H9 (cell line): ENCODE data around the gene CLEC12A. TPM values are rescaled to one million over a fixed set of nuclear protein-coding genes. Genes with fewer than 3 reads are reported as not detected.

Experiments used
- DNase-seq: peaks from one replicate; pipeline ENCODE4 v3.0.0-alpha.2; 2017
- H2AFZ ChIP-seq: one replicate; pipeline ENCODE4 v1.6.1; 2013; ENCODE audit warnings: mild to moderate bottlenecking, low read length, control low read depth, moderate library complexity
- H2AK5ac ChIP-seq: 2 replicates; pipeline ENCODE4 v1.6.1; 2013; ENCODE audit warnings: low read length, control low read depth, mixed read lengths; ENCODE audit not compliant: insufficient read length
- H2BK120ac ChIP-seq: one replicate; pipeline ENCODE4 v1.6.1; 2013; ENCODE audit warnings: low read depth, mild to moderate bottlenecking, low read length, control low read depth, inconsistent platforms; ENCODE audit not compliant: poor library complexity, severe bottlenecking
- H2BK12ac ChIP-seq: 2 replicates; pipeline ENCODE4 v1.6.1; 2013; ENCODE audit warnings: low read length, control low read depth, mixed read lengths, low read depth; ENCODE audit not compliant: insufficient read length
- H2BK15ac ChIP-seq: 2 replicates; pipeline ENCODE4 v1.6.1; 2013; ENCODE audit warnings: low read depth, low read length, control low read depth
- H2BK20ac ChIP-seq: one replicate; pipeline ENCODE4 v1.6.1; 2013; ENCODE audit warnings: low read depth, mild to moderate bottlenecking, low read length, control low read depth, inconsistent platforms; ENCODE audit not compliant: poor library complexity, severe bottlenecking
- H2BK5ac ChIP-seq: 2 replicates; pipeline ENCODE4 v1.6.1; 2013; ENCODE audit warnings: low read length, control low read depth, mixed read lengths; ENCODE audit not compliant: insufficient read length
- H3K14ac ChIP-seq: 2 replicates; pipeline ENCODE4 v1.6.1; 2013; ENCODE audit warnings: low read length, control low read depth; ENCODE audit not compliant: insufficient read depth
- H3K18ac ChIP-seq: 2 replicates; pipeline ENCODE4 v1.6.1; 2013; ENCODE audit warnings: low read depth, mild to moderate bottlenecking, mixed read lengths, low read length, control low read depth; ENCODE audit not compliant: insufficient read length
- H3K23ac ChIP-seq: 2 replicates; pipeline ENCODE4 v1.6.1; 2013; ENCODE audit warnings: low read length, control low read depth, mixed read lengths, low read depth; ENCODE audit not compliant: insufficient read length
- H3K23me2 ChIP-seq: 2 replicates; pipeline ENCODE4 v1.6.1; 2013; ENCODE audit warnings: low read depth, mild to moderate bottlenecking, mixed read lengths, low read length, control low read depth; ENCODE audit not compliant: insufficient read length, poor library complexity, severe bottlenecking
- H3K27ac ChIP-seq: 2 replicates; pipeline ENCODE4 v1.5.1; 2013; ENCODE audit warnings: low read length, control low read depth, mixed read lengths, low read depth; ENCODE audit not compliant: insufficient read length
- H3K27me3 ChIP-seq: 2 replicates; pipeline ENCODE4 v1.6.1; 2013; ENCODE audit warnings: low read length, control low read depth, inconsistent platforms; ENCODE audit not compliant: insufficient read depth
- H3K4ac ChIP-seq: 2 replicates; pipeline ENCODE4 v1.6.1; 2013; ENCODE audit warnings: low read depth, mild to moderate bottlenecking, control low read depth, inconsistent platforms, low read length, moderate library complexity
- H3K4me1 ChIP-seq: 2 replicates; pipeline ENCODE4 v1.6.1; 2013; ENCODE audit warnings: low read length, control low read depth, inconsistent platforms; ENCODE audit not compliant: insufficient read depth
- H3K4me2 ChIP-seq: 2 replicates; pipeline ENCODE4 v1.6.1; 2013; ENCODE audit warnings: low read length, control low read depth, mixed read lengths; ENCODE audit not compliant: insufficient read length, insufficient read depth
- H3K56ac ChIP-seq: 2 replicates; pipeline ENCODE4 v1.6.1; 2013; ENCODE audit warnings: low read depth, mild to moderate bottlenecking, mixed read lengths, low read length, control low read depth; ENCODE audit not compliant: insufficient read length
- H3K79me1 ChIP-seq: 2 replicates; pipeline ENCODE4 v1.6.1; 2013; ENCODE audit warnings: low read depth, mild to moderate bottlenecking, moderate library complexity, low read length, control low read depth, inconsistent platforms; ENCODE audit not compliant: insufficient read depth, poor library complexity, severe bottlenecking
- H3K79me2 ChIP-seq: 2 replicates; pipeline ENCODE4 v1.6.1; 2013; ENCODE audit warnings: low read length, control low read depth, inconsistent platforms; ENCODE audit not compliant: insufficient read depth
- H3K9ac ChIP-seq: 2 replicates; pipeline ENCODE4 v1.6.1; 2013; ENCODE audit warnings: low read length, control low read depth, mixed read lengths; ENCODE audit not compliant: insufficient read length; ENCODE audit errors: extremely low read depth
- H3K9me3 ChIP-seq: one replicate; pipeline ENCODE4 v1.6.1; 2013; ENCODE audit warnings: low read depth, low read length, inconsistent platforms; ENCODE audit not compliant: control insufficient read depth
- H3T11ph ChIP-seq: one replicate; pipeline ENCODE4 v1.6.1; 2013; ENCODE audit warnings: mild to moderate bottlenecking, low read length, control low read depth, inconsistent platforms
- H4K20me1 ChIP-seq: one replicate; pipeline ENCODE4 v1.6.1; 2013; ENCODE audit not compliant: control insufficient read depth, insufficient read length, insufficient read depth
- H4K5ac ChIP-seq: 2 replicates; pipeline ENCODE4 v1.6.1; 2013; ENCODE audit warnings: low read depth, mild to moderate bottlenecking, mixed read lengths, low read length, control low read depth; ENCODE audit not compliant: insufficient read length
- H4K8ac ChIP-seq: replicated peaks from 2 replicates; pipeline ENCODE4 v1.6.1; 2013; ENCODE audit warnings: low read length, control low read depth, mixed read lengths, low read depth; ENCODE audit not compliant: insufficient read length
- H4K91ac ChIP-seq: 2 replicates; pipeline ENCODE4 v1.6.1; 2013; ENCODE audit warnings: low read depth, mild to moderate bottlenecking, moderate library complexity, mixed read lengths, low read length, control low read depth; ENCODE audit not compliant: insufficient read length
- H3K27ac Mint-ChIP-seq, 3 experiments: 2 replicates in 2 of 3; 3 replicates in 1 of 3; pipeline ENCODE4 v1.8.0; 2020 to 2021; ENCODE audit warnings: mixed read lengths in 3 of 3, mild to moderate bottlenecking in 1 of 3, moderate library complexity in 1 of 3
- H3K27me3 Mint-ChIP-seq: 2 replicates; pipeline ENCODE4 v1.8.0; 2021; ENCODE audit warnings: low read depth, mild to moderate bottlenecking, moderate library complexity, mixed read lengths
- H3K36me3 Mint-ChIP-seq, 3 experiments: 2 replicates in 2 of 3; 3 replicates in 1 of 3; pipeline ENCODE4 v1.8.0; 2020 to 2021; ENCODE audit warnings: low read depth in 3 of 3, mixed read lengths in 3 of 3; ENCODE audit not compliant: insufficient read depth in 1 of 3
- H3K4me1 Mint-ChIP-seq, 2 experiments: 2 replicates each; pipeline ENCODE4 v1.8.0; 2020; ENCODE audit warnings: mixed read lengths in 2 of 2
- H3K4me3 Mint-ChIP-seq, 2 experiments: 2 replicates in 1 of 2; 3 replicates in 1 of 2; pipeline ENCODE4 v1.8.0; 2020 to 2021; ENCODE audit warnings: mild to moderate bottlenecking in 2 of 2, mixed read lengths in 2 of 2, moderate library complexity in 1 of 2
- H3K9me3 Mint-ChIP-seq, 2 experiments: 2 replicates in 1 of 2; 3 replicates in 1 of 2; pipeline ENCODE4 v1.8.0; 2020; ENCODE audit warnings: mild to moderate bottlenecking in 2 of 2, mixed read lengths in 2 of 2, moderate library complexity in 1 of 2
- WGBS: extraction: QIAGEN DNeasy Blood & Tissue Kit; methylation state at CpG from one replicate; pipeline ENCODE4 v1.1.7; 2013; ENCODE audit warnings: missing lambda C conversion rate, low lambda C conversion rate, mixed read lengths; ENCODE audit not compliant: insufficient read length; ENCODE audit errors: extremely low coverage; 5-methylcytosine and 5-hydroxymethylcytosine counted together
- total RNA-seq: library from RNA; stranded (reverse); gene quantifications from 2 replicates; pipeline ENCODE4 v1.2.1, GENCODE V29; 2021
- TF ChIP-seq, protein P1 (sequence below): fragments of 200-600 bp; sonication (generic); conservative IDR thresholded peaks from 3 replicates; pipeline ENCODE4 v1.8.0; 2021; ENCODE audit warnings: antibody characterized with exemption, mild to moderate bottlenecking

The CLEC12A gene
- total RNA-seq, 1 experiment from 2014 or later = not detected

DNA sequence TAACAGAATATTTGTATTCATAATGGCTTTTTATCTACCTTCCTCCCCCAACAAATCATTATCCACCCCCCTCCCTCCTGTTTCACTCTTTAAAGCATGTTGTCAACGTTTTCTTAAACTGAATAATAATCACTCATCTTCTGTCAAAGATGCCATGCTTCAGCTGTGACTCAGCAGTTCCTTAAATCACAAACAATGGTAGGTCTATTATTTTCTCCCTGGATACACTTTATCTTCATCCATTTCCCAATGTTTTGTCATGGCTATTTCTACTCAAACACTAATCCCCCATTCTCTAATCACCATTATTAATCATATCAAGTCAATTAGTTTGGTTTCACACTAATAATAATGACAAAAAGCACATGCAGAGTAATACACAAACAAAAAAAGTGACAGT is 45.7 kb downstream of the CLEC12A start:
- Histone ChIP-seq H3K14ac (no peak overlapping the region), H4K5ac (no peak overlapping the region), H3K9me3 (no peaks in the 10 kb centered on the region), H4K8ac (no peak overlapping the region), H4K91ac (no peak overlapping the region), H3K4ac (no peak overlapping the region), H3K23me2 (no peaks in the 10 kb centered on the region), H3K18ac (no peak overlapping the region), H2BK20ac (no peak overlapping the region), H3K9ac (no peak overlapping the region), H3K27ac (no peak overlapping the region), H3K79me1 (no peaks in the 10 kb centered on the region), H4K20me1 (no peaks in the 10 kb centered on the region), H3K27me3 (no peaks in the 10 kb centered on the region), H3K4me2 (no peak overlapping the region), H2AFZ (no peak overlapping the region), H3K79me2 (no peaks in the 10 kb centered on the region), H2AK5ac (no peak overlapping the region), H2BK120ac (no peak overlapping the region), H3K23ac (no peak overlapping the region), H2BK12ac (no peak overlapping the region), H3T11ph (no peak overlapping the region), H3K56ac (no peak overlapping the region), H3K4me1 (no peaks in the 10 kb centered on the region; the same call in 1 of the 2 replicates), H2BK15ac (no peak overlapping the region), H2BK5ac (no peak overlapping the region)
- H3K27ac Mint-ChIP-seq = peak overlapping the region in 2 of 3 experiments; percentile 43 to 68; a peak in 3 of 7 replicates
- DNase-seq = no peak
- no peaks in the 10 kb centered on the region for H3K27me3 Mint-ChIP-seq
- H3K4me3 Mint-ChIP-seq = no peak overlapping the region
- H3K36me3 Mint-ChIP-seq = no peaks in the 10 kb centered on the region
- TF ChIP-seq, protein P1, sequence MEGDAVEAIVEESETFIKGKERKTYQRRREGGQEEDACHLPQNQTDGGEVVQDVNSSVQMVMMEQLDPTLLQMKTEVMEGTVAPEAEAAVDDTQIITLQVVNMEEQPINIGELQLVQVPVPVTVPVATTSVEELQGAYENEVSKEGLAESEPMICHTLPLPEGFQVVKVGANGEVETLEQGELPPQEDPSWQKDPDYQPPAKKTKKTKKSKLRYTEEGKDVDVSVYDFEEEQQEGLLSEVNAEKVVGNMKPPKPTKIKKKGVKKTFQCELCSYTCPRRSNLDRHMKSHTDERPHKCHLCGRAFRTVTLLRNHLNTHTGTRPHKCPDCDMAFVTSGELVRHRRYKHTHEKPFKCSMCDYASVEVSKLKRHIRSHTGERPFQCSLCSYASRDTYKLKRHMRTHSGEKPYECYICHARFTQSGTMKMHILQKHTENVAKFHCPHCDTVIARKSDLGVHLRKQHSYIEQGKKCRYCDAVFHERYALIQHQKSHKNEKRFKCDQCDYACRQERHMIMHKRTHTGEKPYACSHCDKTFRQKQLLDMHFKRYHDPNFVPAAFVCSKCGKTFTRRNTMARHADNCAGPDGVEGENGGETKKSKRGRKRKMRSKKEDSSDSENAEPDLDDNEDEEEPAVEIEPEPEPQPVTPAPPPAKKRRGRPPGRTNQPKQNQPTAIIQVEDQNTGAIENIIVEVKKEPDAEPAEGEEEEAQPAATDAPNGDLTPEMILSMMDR = no peak
- 100% methylated on average over 1 of the region's 1 CpG for WGBS
- H3K9me3 Mint-ChIP-seq = no peaks in the 10 kb centered on the region; a peak in 1 of 5 replicates
- H3K4me1 Mint-ChIP-seq = peaks cover 22 to 26% of the 10 kb centered on the region in 2 experiments
